Skeletal muscle cell (primary cell): ENCODE measurements around the gene ARID4B.

Source experiments
- DNase-seq: peaks from one replicate; pipeline ENCODE4 v3.0.0-alpha.2; 2010; ENCODE audit warnings: low read depth
- H3K4me3 ChIP-seq: 2 replicates; pipeline ENCODE4 v1.5.1; 2011; ENCODE audit warnings: low read depth, mild to moderate bottlenecking, control low read depth, low read length, moderate library complexity

ARID4B gene

GRCh38 chr1:235147269-235147668 lies 180.7 kb downstream of the ARID4B start:
- H3K4me3 ChIP-seq, result no peak overlapping the region
- DNase-seq, result no peak

GRCh38 chr1:235145639-235146038 lies 182.3 kb downstream of the ARID4B start:
- no peak for DNase-seq
- H3K4me3 ChIP-seq, result no peak overlapping the region

DNA sequence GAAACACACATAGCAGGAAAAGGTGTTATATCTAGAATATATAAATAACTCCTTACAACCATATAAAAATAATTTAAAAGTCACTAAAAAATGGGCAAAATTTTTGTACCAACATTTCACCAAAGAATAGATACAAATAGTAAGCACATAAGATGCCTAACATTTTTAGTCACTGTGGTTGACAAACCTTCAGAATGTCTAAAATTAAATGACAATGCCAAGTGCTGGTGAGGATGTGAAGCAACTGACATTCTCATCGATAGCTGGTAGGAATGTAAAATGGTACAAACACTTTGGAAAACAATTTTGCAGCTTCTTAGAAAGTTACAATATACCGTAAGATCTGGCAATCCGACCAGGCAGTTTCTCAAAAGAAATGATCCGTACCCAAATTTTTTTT lies 185.0 kb downstream of the ARID4B start:
- no peak overlapping the region for H3K4me3 ChIP-seq
- DNase-seq, result no peak

DNA sequence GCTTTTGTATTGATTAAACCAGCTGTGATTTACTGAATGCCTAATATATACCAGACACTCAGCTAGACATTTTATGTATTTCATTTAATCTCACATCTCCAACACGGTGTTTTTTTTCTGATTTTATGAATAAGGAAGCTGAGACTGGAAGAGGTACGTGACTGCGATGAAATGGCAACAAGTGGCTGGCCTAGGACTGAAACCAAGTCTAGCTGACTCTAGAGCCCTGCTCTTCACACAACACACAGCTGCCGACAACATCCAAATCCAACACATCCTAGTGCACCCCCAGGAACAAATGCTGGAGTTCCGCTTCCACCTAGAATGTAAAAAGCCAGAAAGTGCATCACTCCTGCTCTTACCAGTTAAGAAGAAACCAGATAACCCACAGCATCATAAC lies 188.7 kb downstream of the ARID4B start:
- H3K4me3 ChIP-seq, result no peak overlapping the region
- no peak for DNase-seq

- no peak for DNase-seq
Observed at GRCh38 chr1:235138821-235139220, 189.2 kb downstream of the ARID4B start.

GRCh38 chr1:235136111-235136510 lies 191.9 kb downstream of the ARID4B start:
- H3K4me3 ChIP-seq, result no peak overlapping the region
- DNase-seq, result no peak

More at GRCh38 chr1:235138821-235139220, 189.2 kb downstream of the ARID4B start:
- H3K4me3 ChIP-seq, result no peak overlapping the region

DNA sequence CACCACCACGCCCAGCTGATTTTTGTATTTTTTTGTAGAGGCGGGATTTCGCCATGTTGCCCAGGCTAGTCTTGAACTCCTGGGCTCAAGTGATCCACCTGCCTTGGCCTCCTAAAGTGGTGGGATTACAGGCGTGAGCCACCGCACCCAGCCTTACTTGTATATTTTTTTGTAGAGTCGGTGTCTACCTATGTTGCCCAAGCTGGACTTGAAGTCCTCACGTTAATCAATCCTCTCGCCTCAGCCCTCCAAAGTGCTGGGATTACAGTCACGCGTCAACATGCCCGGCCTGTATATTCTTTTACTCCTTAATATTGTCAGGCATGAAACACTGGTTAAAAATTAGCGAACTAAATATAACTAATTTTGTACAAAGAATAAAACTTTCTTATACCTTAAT lies 193.8 kb downstream of the ARID4B start:
- DNase-seq, result no peak
- no peak overlapping the region for H3K4me3 ChIP-seq

DNA sequence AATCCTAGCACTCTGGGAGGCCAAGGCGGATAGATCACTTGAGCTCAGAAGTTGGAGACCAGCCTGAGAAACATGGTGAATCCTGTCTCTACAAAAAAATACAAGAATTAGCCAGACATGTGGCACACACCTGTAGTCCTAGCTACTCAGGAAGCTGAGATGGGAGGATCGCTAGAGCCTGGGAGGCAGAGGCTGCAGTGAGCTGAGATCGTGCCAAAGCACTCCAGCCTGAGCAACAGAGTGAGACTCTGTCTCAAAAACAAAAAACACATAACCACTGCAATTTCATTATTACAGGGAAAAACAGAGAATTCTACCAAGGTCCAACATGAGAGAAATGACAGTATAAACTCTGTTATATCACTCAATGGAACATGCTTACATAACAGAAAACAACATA lies 194.9 kb downstream of the ARID4B start:
- no peak overlapping the region for H3K4me3 ChIP-seq
- DNase-seq, result no peak

DNA sequence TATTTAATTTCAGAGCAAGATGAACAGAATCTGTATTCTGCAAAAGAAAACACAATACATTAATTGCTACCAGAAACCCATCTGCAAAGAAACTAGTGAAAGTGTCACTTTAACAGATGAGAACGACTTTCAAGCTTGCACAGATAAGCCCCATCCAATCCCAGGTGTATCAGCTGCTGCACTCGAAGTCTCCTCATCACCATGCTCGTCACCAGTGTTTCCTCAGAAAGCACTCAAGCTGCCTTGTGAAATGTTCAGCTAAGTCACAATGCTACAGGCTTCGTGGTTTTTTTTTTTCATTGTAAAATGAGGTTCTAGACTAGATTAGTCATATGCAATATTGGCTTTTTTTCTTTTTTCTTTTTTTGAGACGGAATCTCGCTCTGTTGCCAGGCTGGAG lies 196.0 kb downstream of the ARID4B start:
- H3K4me3 ChIP-seq, result no peak overlapping the region
- DNase-seq, result no peak

DNA sequence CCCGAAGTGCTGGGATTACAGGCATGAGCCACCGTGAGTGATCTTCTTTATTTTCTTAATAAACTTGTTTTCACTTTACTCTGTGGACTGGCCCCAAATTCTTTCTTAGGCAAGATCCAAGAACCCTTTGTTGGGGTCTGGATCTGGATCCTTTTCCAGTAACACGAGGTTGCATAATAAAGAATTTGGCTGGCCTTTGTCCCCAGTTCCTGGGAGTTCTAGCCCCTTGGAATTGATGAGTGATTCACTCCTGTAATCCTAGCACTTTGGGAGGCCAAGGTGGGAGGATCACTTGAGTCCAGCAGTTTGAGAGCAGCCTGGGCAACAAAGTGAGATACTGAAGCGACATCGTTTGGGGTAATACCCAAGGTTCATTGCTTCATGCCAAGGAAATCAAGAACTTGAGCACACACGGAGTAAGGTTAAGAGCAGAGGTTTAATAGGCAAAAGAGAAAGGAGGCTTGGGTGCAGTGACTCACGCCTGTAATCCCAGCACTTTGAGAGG lies 197.2 kb downstream of the ARID4B start:
- DNase-seq, result no peak
- H3K4me3 ChIP-seq, result no peak overlapping the region

- DNase-seq, result no peak
- no peak overlapping the region for H3K4me3 ChIP-seq
Observed at GRCh38 chr1:235129774-235130570, 198.0 kb downstream of the ARID4B start.

DNA sequence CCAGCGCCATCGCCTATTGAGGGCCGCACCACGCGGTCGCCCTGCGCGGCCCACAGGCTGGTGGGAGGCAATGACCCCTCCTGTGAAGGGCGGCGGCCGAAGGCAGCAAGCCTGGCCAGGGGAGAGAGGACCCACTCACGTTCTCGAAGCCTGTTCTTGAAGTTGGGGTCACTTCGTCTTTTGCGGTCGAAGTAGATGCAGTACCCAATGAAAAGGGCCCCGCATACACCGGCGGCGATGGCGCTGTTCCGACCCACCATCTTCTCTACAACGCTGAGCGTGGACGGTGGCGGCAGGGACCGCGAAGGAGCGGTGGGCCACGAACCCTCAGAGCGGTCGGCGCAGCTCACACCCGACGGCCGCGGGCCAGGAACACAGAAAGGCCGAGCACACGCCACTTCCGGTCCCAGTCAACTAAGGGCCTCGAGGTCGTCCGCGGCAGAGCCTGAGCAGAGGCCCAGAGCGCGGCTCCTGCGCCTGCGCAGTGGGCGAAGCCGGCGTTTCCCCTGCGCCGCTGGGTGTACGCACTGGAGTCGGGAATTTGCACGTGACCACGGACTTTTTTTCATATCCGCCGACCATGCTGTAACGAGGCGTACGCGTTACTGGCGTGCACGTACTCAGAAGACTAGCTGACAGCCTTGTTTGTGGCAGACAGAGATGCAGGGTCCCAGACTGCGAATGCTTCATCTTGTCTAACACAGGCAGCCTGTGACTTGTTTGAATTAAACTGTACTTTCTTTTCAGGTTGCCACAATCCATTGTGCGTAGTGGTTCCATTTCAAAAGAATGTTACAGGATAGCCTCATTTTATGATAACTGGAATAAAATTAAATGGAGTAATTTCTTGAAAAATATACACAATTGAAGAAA lies 199.3 kb downstream of the ARID4B start, which contains the start of gene TOMM20:
Gene TOMM20, minus strand, starts transcription at position 382 of the 873 bp plus-strand sequence. Its CDS starts 122 bp downstream, at position 260.
- peak within 1 kb of the TSS; percentile 97 for H3K4me3 ChIP-seq
- DNase-seq, result peak; percentile 94

GRCh38 chr1:235127732-235128455 lies 200.1 kb downstream of the ARID4B start:
- DNase-seq, result no peak
- peak overlapping the region; percentile 97 for H3K4me3 ChIP-seq

GRCh38 chr1:235127203-235127602 lies 200.8 kb downstream of the ARID4B start:
- H3K4me3 ChIP-seq, result peak overlapping the region; percentile 97
- DNase-seq, result no peak

DNA sequence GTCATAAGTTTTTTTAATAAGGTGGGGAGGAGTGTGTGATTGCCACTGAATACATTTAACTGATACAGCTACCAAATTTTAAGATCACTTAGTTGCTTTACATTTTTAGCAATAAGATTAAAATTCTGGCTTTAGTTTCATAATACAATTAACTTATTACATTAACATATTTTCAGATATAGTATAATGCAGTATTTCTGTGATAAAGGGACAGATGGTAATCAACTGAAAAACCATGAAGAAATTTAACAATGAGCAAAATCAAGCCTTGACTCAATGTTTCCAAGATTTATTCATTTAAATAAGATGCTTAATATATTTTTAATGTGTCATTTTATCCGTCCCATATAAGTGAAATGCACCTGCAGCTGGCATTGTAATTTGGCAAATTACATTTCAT lies 203.3 kb downstream of the ARID4B start:
- DNase-seq, result no peak
- H3K4me3 ChIP-seq, result no peak overlapping the region

GRCh38 chr1:235124111-235124510 lies 203.9 kb downstream of the ARID4B start:
- DNase-seq, result no peak
- no peak overlapping the region for H3K4me3 ChIP-seq

DNA sequence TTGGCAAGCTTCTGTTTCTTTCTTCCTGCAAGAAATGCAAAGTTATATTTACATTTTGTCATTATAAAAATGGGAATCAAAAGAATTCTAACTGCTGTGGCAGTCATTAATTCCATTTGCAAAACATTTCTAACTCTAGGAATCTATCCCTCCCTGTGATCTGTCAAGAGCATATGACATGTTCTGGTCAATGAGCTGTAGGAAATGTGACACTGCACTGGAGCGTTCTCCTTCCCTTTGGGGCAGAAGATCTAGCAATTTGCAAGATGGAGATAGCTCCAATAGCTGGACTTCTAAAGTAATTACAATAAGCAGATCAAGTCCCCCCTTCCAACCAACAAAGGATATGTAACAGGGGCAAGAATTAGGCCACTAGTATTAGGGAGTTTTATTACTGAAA lies 205.6 kb downstream of the ARID4B start:
- no peak overlapping the region for H3K4me3 ChIP-seq
- DNase-seq, result no peak
